Astrocyte of the cerebellum (primary cell): ENCODE data around the gene INPP5A.

Experiments
- DNase-seq: peaks from one replicate; pipeline ENCODE4 v3.0.0-alpha.2; 2011; ENCODE audit warnings: low read depth
- H3K4me3 ChIP-seq: 2 replicates; pipeline ENCODE4 v1.5.1; 2011; ENCODE audit warnings: mild to moderate bottlenecking, low read depth, low read length, moderate library complexity
- CTCF ChIP-seq: IDR thresholded peaks from 2 replicates; pipeline ENCODE4 v1.5.1; 2012; ENCODE audit warnings: low read length, low read depth, moderate library complexity, mild to moderate bottlenecking; ENCODE audit errors: missing control alignments
- in situ Hi-C: cut with HindIII; loops from 2 replicates; pipeline ENCODE4 v1.10.0; 2017; ENCODE audit warnings: low sequenced_read_pairs

Gene INPP5A

GRCh38 chr10:132697578-132698200 is 160.1 kb downstream of the INPP5A start:
- no peak for DNase-seq
- H3K4me3 ChIP-seq, result no peak overlapping the region
- in situ Hi-C loops, result no loop called here
- TF ChIP-seq CTCF, result no peak

- in situ Hi-C loops, result no loop called here
- no peak for TF ChIP-seq CTCF
- no peak for DNase-seq
- H3K4me3 ChIP-seq, result no peak overlapping the region
These were observed 160.7 kb downstream of the INPP5A start for GRCh38 chr10:132698211-132698751.

GRCh38 chr10:132698761-132699391 is 161.3 kb downstream of the INPP5A start:
- TF ChIP-seq CTCF, result no peak
- no peak for DNase-seq
- in situ Hi-C loops, result no loop called here
- no peak overlapping the region for H3K4me3 ChIP-seq

DNA sequence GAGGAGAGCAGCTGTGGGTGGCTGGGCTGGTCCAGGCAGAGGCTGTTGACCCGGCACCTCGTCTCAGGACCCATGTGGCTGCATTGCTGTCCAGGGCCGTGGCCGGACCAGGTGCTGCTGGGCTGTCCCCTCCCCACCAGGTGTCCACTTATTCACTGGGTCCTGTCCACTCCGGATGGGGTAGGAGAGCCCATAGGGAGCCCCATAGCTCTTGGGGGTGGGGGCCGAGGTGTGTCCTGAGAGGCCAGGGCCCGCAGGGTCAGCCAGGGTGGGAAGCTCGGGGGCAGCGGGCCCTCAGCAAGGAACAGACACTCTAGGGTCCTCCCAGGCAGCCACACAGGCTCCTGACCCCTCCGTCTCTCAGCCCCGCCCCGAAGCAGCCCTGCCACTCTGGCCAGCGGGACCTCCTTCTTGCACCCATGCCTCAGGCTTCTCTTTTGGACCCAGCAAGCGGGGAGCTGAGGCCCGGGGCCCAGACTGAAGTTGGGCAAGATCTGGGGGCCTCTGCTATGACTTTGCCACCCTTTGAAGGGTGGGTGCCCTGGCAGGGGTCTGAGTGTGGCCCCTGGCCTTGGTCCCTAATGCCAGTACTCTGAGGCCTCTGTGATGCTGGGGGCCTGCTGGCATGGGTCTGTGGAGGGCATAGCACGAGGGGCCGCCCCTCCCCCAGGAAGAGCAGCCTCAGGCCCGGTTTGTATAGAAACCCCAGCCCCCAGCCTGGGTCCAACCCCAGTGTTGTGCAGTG is 162.0 kb downstream of the INPP5A start:
- in situ Hi-C loops, result loop anchor here (5.0 kb wide), 1 partner anchor 42 kb away; no protein-coding TSS in a partner anchor
- no peak overlapping the region for H3K4me3 ChIP-seq
- no peak for DNase-seq
- no peak for TF ChIP-seq CTCF

DNA sequence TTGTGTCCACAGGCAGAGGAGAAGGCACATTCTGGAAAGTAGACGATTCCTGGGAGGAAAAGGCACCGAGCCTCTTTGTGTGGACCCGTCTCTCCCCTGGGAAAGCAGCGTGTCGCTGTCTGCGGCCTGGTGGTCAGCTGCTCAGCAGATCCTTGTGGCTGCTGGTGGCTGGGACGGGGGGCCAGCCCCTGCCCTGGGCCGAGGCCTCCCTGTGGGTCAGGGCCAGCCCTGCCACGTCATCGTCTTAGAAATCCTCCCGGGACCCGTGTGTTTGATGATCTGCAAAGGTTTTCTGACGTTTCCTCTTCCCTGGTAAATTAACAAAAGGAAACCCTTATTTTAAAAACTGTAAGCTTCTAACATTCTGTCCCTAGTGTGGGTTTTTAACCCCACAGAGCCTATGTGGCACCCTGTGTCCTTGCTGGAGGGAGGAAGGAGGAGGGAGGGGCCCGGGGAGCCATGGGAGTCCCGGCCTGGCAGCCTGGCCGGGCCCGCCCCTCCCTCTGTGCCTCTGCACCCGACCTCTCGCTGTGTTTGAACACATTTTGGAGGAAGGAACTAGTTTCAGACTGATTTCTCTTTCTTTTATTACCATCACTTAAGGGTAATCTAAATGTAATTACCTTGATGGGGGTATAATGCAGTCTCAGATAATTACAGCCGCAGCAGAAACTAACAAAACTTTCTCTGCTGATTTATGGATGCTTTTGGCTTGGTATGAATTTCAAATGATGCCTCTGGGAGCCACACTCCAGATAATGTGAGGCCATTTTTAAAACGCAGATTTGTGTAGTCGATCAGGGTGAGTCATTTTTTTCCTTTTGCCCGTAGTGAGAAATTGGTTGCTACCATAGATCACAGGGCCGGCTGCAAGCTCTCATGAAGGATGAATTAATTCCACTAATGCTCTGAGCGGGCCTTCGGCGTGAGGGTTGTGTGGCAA is 162.8 kb downstream of the INPP5A start:
- no peak overlapping the region for H3K4me3 ChIP-seq
- TF ChIP-seq CTCF, result no peak
- in situ Hi-C loops, result loop anchor here (5.0 kb wide), 1 partner anchor 43 kb away; no protein-coding TSS in a partner anchor
- no peak for DNase-seq
